Amniotic stem cell (primary cell): ENCODE data around the gene ZNHIT1.

Source experiments
- DNase-seq: peaks from one replicate; lab custom pipeline; 2025; lab: John Stamatoyannopoulos, UW

The ZNHIT1 gene

GRCh38 chr7:101217388-101218235 lies at the start of gene ZNHIT1, which contains the start of gene PLOD3:
TSS of gene ZNHIT1 (plus strand) at chr7:101218165. CDS start at chr7:101218196, 31 bp downstream.
TSS of gene PLOD3 (minus strand) at chr7:101217581. CDS start at chr7:101217274, 307 bp downstream.
- DNase-seq: peak; percentile 94

- DNase-seq: no peak
Observed at GRCh38 chr7:101168412-101169049, 49.4 kb upstream of the ZNHIT1 start.

GRCh38 chr7:101169110-101169837 lies 48.7 kb upstream of the ZNHIT1 start:
- DNase-seq: no peak

GRCh38 chr7:101169838-101170551 lies 48.0 kb upstream of the ZNHIT1 start:
- DNase-seq: no peak

GRCh38 chr7:101170617-101171441 lies 47.1 kb upstream of the ZNHIT1 start:
- no peak for DNase-seq

- DNase-seq: no peak
Observed at GRCh38 chr7:101171442-101171837, 46.5 kb upstream of the ZNHIT1 start.

- DNase-seq: no peak
Observed at GRCh38 chr7:101172005-101172853, 45.7 kb upstream of the ZNHIT1 start.

GRCh38 chr7:101172854-101173751 lies 44.9 kb upstream of the ZNHIT1 start:
- DNase-seq: peak; percentile 66

- no peak for DNase-seq
Observed at GRCh38 chr7:101173752-101174244, 44.2 kb upstream of the ZNHIT1 start.

- no peak for DNase-seq
Observed at GRCh38 chr7:101174322-101174854, 43.6 kb upstream of the ZNHIT1 start.

GRCh38 chr7:101175664-101176063 lies 42.3 kb upstream of the ZNHIT1 start:
- DNase-seq: no peak

- no peak for DNase-seq
Observed at GRCh38 chr7:101177644-101178043, 40.3 kb upstream of the ZNHIT1 start.

- DNase-seq: no peak
Observed at GRCh38 chr7:101179117-101179516, 38.8 kb upstream of the ZNHIT1 start.

- DNase-seq: no peak
Observed at GRCh38 chr7:101179713-101180112, 38.3 kb upstream of the ZNHIT1 start.

- DNase-seq: no peak
Observed at GRCh38 chr7:101180130-101180755, 37.7 kb upstream of the ZNHIT1 start, which contains the start of gene NAT16. TSS of gene NAT16 (minus strand) at chr7:101180293. CDS start at chr7:101174807, 5,486 bp downstream.

- no peak for DNase-seq
Observed at GRCh38 chr7:101185258-101185839, 32.6 kb upstream of the ZNHIT1 start.

GRCh38 chr7:101186194-101186593 lies 31.8 kb upstream of the ZNHIT1 start:
- DNase-seq: no peak
